Gastroesophageal sphincter (tissue), 4 donors: ENCODE data around the gene BACH2. TPM values are rescaled to one million over a fixed set of nuclear protein-coding genes. Genes with fewer than 3 reads are reported as not detected.
"Not testable (repeated sequence)": the region's sequence is repeated elsewhere in the genome, so short reads cannot be mapped to it uniquely, and the experiment has no call there.

ENCODE experiments used
- ATAC-seq: fragments of 150-250 bp; one replicate; pipeline ENCODE4 v1.9.1; 2016; ENCODE audit warnings: mild to moderate bottlenecking, moderate library complexity
- H3K27ac ChIP-seq, 4 donors: fragments of 200-600 bp; sonication (generic) in 3 of 4; 1 replicate in 3 of 4; 2 replicates in 1 of 4; pipeline ENCODE4 v1.5.1; 2016 to 2019
- H3K27me3 ChIP-seq: fragments of 200-600 bp; sonication (generic); one replicate; pipeline ENCODE4 v1.5.1; 2019
- H3K36me3 ChIP-seq, 2 donors: fragments of 200-600 bp; sonication (generic); one replicate each; pipeline ENCODE4 v1.5.1; 2019; ENCODE audit warnings: control low read depth in 1 of 2
- H3K4me1 ChIP-seq, 3 donors: fragments of 200-600 bp; sonication (generic); 1 replicate in 2 of 3; 2 replicates in 1 of 3; pipeline ENCODE4 v1.5.1; 2016 to 2019; ENCODE audit warnings: control low read depth in 2 of 3
- H3K4me3 ChIP-seq, 2 donors: fragments of 200-600 bp; sonication (generic); one replicate each; pipeline ENCODE4 v1.5.1; 2019; ENCODE audit warnings: mild to moderate bottlenecking in 1 of 2, moderate library complexity in 1 of 2
- H3K9me3 ChIP-seq, 3 donors: fragments of 200-600 bp; sonication (generic); one replicate each; pipeline ENCODE4 v1.5.1; 2017 to 2019; ENCODE audit warnings: control low read depth in 2 of 3
- EP300 ChIP-seq: sonication (generic); formaldehyde crosslinking; IDR thresholded peaks from one replicate; pipeline ENCODE4 v1.6.1; 2017; ENCODE audit warnings: antibody characterized with exemption, mild to moderate bottlenecking
- POLR2A ChIP-seq, 2 donors: fragments of 450-650 bp; IDR thresholded peaks; one replicate each; pipeline ENCODE4 v1.6.1; 2017; ENCODE audit warnings: antibody characterized with exemption in 2 of 2, mild to moderate bottlenecking in 2 of 2, moderate library complexity in 1 of 2
- POLR2AphosphoS5 ChIP-seq: sonication (generic); formaldehyde crosslinking; IDR thresholded peaks from one replicate; pipeline ENCODE4 v1.6.1; 2017; ENCODE audit warnings: antibody characterized with exemption
- WGBS, 2 donors: methylation state at CpG; one replicate each; pipeline ENCODE4 v1.1.5; 2018; ENCODE audit warnings: low coverage in 1 of 2; 5-methylcytosine and 5-hydroxymethylcytosine counted together
- total RNA-seq, 4 donors: library from RNA; depleted of rRNA; stranded (reverse); fragments of >200 nt; gene quantifications; one replicate each; pipeline ENCODE4 v1.1.0, GENCODE V29; 2016
- TF ChIP-seq, protein P1 (sequence below), 4 experiments: fragments of 200-600 bp in 2 of 4; fragments of 450-650 bp in 2 of 4; sonication (generic) in 1 of 4; IDR thresholded peaks; one replicate each; pipeline ENCODE4 v1.5.1; 2017 to 2019; ENCODE audit warnings: antibody characterized with exemption in 4 of 4, mild to moderate bottlenecking in 2 of 4, moderate library complexity in 2 of 4

BACH2 gene
- total RNA-seq, 4 donors from 2014 or later = 3.5 to 10.4 (median 3.9) TPM

DNA sequence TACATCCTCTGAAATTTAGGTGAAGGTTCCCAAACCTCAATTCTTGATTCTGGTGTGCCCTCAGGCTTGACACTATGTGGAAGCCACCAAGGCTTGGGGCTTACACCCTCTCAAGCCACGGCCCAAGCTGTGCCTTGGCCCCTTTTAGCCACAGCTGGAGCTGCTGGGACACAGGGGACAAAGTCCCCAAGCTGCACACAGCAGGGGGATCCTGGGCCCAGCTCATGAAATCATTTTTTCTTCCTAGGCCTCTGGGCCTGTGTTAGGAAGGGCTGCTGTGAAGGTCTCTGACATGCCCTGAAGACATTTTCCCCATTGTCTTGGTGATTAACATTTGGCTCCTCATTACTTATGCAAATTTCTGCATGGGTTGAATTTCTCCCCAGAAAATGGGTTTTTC, 37.3 kb upstream of the BACH2 start:
- no peaks in the 10 kb centered on the region for H3K36me3 ChIP-seq
- no peaks in the 10 kb centered on the region for H3K27me3 ChIP-seq
- no peaks in the 10 kb centered on the region for H3K4me1 ChIP-seq
- no peak for ATAC-seq
- WGBS, 2 donors = 100% methylated on average over 1 of the region's 1 CpG; no CpG with 5 or more reads in 1 of the 2 donors
- H3K4me3 ChIP-seq = no peak overlapping the region
- H3K27ac ChIP-seq = no peak overlapping the region
- no peaks in the 10 kb centered on the region for H3K9me3 ChIP-seq
- TF ChIP-seq EP300 (no peak), POLR2A (IDR thresholded peaks at IDR 0.05) (no peak), POLR2AphosphoS5 (no peak)
- TF ChIP-seq, protein P1, sequence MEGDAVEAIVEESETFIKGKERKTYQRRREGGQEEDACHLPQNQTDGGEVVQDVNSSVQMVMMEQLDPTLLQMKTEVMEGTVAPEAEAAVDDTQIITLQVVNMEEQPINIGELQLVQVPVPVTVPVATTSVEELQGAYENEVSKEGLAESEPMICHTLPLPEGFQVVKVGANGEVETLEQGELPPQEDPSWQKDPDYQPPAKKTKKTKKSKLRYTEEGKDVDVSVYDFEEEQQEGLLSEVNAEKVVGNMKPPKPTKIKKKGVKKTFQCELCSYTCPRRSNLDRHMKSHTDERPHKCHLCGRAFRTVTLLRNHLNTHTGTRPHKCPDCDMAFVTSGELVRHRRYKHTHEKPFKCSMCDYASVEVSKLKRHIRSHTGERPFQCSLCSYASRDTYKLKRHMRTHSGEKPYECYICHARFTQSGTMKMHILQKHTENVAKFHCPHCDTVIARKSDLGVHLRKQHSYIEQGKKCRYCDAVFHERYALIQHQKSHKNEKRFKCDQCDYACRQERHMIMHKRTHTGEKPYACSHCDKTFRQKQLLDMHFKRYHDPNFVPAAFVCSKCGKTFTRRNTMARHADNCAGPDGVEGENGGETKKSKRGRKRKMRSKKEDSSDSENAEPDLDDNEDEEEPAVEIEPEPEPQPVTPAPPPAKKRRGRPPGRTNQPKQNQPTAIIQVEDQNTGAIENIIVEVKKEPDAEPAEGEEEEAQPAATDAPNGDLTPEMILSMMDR (IDR thresholded peaks at IDR 0.05) = no peak

DNA sequence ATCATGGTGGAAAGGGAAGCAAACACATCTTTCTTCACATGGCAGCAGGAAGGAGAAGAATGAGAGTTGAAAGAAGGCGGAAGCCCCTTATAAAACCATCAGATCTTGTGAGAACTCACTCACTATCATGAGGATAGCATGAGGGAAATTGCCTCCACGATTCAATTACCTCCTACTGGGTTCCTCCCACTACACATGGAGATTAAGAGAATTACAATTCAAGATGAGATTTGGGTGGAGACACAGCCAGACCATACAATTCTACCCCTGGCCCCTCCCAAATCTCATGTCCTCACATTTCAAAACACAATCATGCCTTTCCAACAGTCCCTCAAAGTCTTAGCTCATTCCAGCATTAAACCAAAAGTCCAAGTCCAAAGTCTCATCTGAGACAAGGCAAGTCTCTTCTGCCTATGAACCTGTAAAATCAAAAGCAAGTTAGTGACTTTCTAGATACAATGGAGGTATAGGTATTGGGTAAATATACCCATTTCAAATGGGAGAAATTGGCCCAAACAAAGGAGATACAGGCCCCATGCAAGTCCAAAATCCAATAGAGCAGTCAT, 36.4 kb upstream of the BACH2 start:
- H3K9me3 ChIP-seq, H3K36me3 ChIP-seq, H3K27ac ChIP-seq, ATAC-seq, H3K4me1 ChIP-seq, H3K4me3 ChIP-seq, H3K27me3 ChIP-seq: not testable (repeated sequence)
- 82 to 89% methylated on average over 2 of the region's 2 CpGs for WGBS, 2 donors

DNA sequence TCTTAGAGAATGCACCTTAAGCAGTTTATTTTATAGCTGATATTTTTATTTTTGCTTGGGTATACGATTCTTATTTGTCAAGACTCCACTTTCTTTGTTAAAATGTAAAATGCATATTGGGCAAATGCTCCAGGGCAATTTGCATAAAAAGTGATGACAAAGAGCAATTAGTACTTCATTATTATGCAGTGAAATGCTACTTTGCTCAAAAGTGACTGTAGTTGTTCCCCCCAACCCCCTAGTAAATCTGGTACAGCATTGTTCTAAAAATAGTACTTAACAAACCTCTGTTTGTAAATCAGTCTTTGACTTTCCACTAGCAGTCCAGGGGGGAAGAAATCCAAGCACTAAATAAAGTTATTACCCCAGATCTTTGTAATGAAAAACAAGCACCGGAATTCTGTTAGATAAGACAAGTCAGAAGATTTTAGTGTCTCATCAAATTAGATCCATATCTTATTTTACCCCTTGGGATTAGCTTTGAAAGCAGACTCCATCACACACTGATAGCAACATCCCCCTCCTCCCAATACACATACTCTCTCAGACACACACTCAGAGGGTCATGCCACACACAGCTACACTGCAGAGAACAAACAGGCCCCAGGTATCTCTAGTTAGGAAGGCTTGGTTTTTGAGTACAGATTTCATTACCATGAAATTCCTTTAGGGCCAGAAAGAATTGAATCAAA, 32.9 kb upstream of the BACH2 start:
- Histone ChIP-seq H3K4me3 (no peak overlapping the region), H3K9me3 (no peaks in the 10 kb centered on the region), H3K27ac (no peak overlapping the region), H3K4me1 (no peaks in the 10 kb centered on the region), H3K27me3 (no peaks in the 10 kb centered on the region), H3K36me3 (no peaks in the 10 kb centered on the region)
- WGBS, 2 donors = 63 to 85% methylated on average over 2 of the region's 2 CpGs
- TF ChIP-seq POLR2AphosphoS5 (no peak), EP300 (no peak), POLR2A (IDR thresholded peaks at IDR 0.05) (no peak)
- TF ChIP-seq, protein P1 (IDR thresholded peaks at IDR 0.05) = no peak
- ATAC-seq = no peak

DNA sequence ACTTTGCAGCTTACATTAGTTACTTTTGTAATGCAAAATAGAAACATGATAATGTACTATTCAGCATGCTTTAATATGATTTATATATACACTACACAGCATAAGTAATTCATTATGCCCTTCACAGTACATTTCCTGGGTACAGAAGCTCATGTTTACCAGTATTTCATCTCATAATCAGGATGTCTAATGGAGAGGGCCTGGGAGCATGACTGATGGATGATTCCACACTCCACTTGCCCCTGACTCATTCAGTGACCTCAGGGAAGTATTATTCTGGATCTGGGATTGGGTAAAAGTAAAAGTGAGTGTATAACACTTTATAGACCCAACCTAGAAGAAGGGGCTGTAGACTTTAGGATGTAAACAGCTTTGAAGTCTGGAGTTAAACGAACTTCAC, 31.4 kb upstream of the BACH2 start:
- ATAC-seq = no peak
- no peaks in the 10 kb centered on the region for H3K4me1 ChIP-seq
- no peak for TF ChIP-seq POLR2A (IDR thresholded peaks at IDR 0.05)
- no peak for TF ChIP-seq EP300
- TF ChIP-seq, protein P1 (IDR thresholded peaks at IDR 0.05) = no peak
- no peak for TF ChIP-seq POLR2AphosphoS5
- H3K9me3 ChIP-seq = no peaks in the 10 kb centered on the region
- no peak overlapping the region for H3K27ac ChIP-seq
- H3K4me3 ChIP-seq = no peak overlapping the region
- no peaks in the 10 kb centered on the region for H3K36me3 ChIP-seq
- no peaks in the 10 kb centered on the region for H3K27me3 ChIP-seq
- WGBS, 2 donors = 73 to 74% methylated on average over 1 of the region's 1 CpG

DNA sequence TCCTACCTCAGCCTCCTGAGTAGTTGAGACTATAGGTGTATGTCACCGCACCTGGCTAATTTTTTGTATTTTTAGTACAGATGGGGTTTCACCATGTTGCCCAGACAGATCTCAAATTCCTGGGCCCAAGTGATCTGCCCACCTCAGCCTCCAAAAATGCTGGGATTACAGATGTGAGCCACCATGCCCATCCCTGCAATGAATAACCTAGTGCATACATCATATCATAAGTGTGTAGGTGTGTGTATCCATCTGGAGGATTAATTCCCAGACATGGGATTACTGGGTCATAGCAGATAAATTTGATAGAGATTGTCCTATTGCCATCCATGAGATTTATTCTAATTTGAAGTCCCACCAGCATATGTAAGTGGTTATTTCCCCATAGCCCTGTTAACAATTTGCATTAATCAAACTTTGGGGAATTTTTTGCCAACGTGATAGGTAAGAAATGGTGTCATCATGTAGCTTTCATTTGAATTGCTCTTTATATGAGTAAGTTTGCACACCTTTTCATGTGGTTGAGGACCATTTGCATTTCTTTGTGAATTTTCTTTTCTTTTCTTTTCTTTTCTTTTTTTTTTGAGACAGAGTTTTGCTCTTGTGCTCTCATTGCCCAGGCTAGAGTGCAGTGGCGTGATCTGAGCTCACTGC, 29.9 kb upstream of the BACH2 start:
- no peak for ATAC-seq
- Histone ChIP-seq H3K27me3 (no peaks in the 10 kb centered on the region), H3K9me3 (no peaks in the 10 kb centered on the region), H3K4me1 (no peaks in the 10 kb centered on the region), H3K4me3 (no peak overlapping the region), H3K36me3 (no peaks in the 10 kb centered on the region), H3K27ac (no peak overlapping the region)
- TF ChIP-seq EP300 (no peak), POLR2AphosphoS5 (no peak), POLR2A (IDR thresholded peaks at IDR 0.05) (no peak)
- TF ChIP-seq, protein P1 (IDR thresholded peaks at IDR 0.05) = no peak
- WGBS, 2 donors = 91 to 93% methylated on average over 2 to 3 of the region's 3 CpGs
